PFSK-1 (cell line): ENCODE results near the gene OGFR.

Experiments used
- FOXP2 ChIP-seq: optimal IDR thresholded peaks from 2 replicates; pipeline ENCODE3; 2011; ENCODE audit warnings: borderline replicate concordance, control low read depth, inconsistent platforms; ENCODE audit not compliant: insufficient read depth; ENCODE audit errors: extremely low read length, extremely low read depth
- POLR2AphosphoS5 ChIP-seq: IDR thresholded peaks from 2 replicates; pipeline ENCODE4 v1.6.1; 2012; ENCODE audit warnings: low read depth, mild to moderate bottlenecking, control low read depth, low read length, moderate library complexity
- REST ChIP-seq, 2 experiments: IDR thresholded peaks; 2 replicates each; pipeline versions ENCODE4 v1.6.1 to v1.8.0; 2011 to 2012; ENCODE audit warnings: low read depth in 2 of 2, low read length in 2 of 2, control low read depth in 1 of 2, inconsistent platforms in 1 of 2, mild to moderate bottlenecking in 1 of 2, moderate library complexity in 1 of 2; ENCODE audit not compliant: insufficient read depth in 1 of 2
- SIN3A ChIP-seq: IDR thresholded peaks from 2 replicates; pipeline ENCODE4 v1.6.1; 2012; ENCODE audit warnings: mild to moderate bottlenecking, low read length, moderate library complexity, borderline replicate concordance; ENCODE audit not compliant: insufficient read depth
- TAF1 ChIP-seq: IDR thresholded peaks from 2 replicates; pipeline ENCODE4 v1.6.1; 2012; ENCODE audit warnings: low read length, control low read depth, borderline replicate concordance; ENCODE audit not compliant: insufficient read depth

The OGFR gene

GRCh38 chr20:62766071-62766450 lies 38.6 kb upstream of the OGFR start:
- TF ChIP-seq FOXP2 (no peak), SIN3A (no peak), POLR2AphosphoS5 (no peak), REST (IDR thresholded peaks at IDR 0.05; ENCODE audit: insufficient read depth in 1 of 2, low read depth in 2 of 2, low read length in 2 of 2) (no peak), TAF1 (no peak)

- TF ChIP-seq FOXP2 (no peak), REST (IDR thresholded peaks at IDR 0.05; ENCODE audit: insufficient read depth in 1 of 2, low read depth in 2 of 2, low read length in 2 of 2) (no peak), POLR2AphosphoS5 (no peak), TAF1 (no peak), SIN3A (no peak)
Observed at GRCh38 chr20:62766716-62767115, 37.9 kb upstream of the OGFR start.

- no peak for TF ChIP-seq REST (IDR thresholded peaks at IDR 0.05; ENCODE audit: insufficient read depth in 1 of 2, low read depth in 2 of 2, low read length in 2 of 2)
- TF ChIP-seq TAF1: no peak
- TF ChIP-seq FOXP2: no peak
- no peak for TF ChIP-seq SIN3A
- TF ChIP-seq POLR2AphosphoS5: no peak
Observed at GRCh38 chr20:62768234-62768546, 36.4 kb upstream of the OGFR start.

- no peak for TF ChIP-seq POLR2AphosphoS5
- no peak for TF ChIP-seq TAF1
- TF ChIP-seq REST (IDR thresholded peaks at IDR 0.05; ENCODE audit: insufficient read depth in 1 of 2, low read depth in 2 of 2, low read length in 2 of 2): no peak
- TF ChIP-seq SIN3A: no peak
- no peak for TF ChIP-seq FOXP2
Observed at GRCh38 chr20:62768551-62769287, 35.9 kb upstream of the OGFR start.
